Jurkat, Clone E6-1 (cell line): Measurements from ENCODE around the gene CPT1A.

Source experiments
- DNase-seq: peaks from one replicate; pipeline ENCODE4 v3.0.0-alpha.2; 2011; ENCODE audit warnings: low read depth, low spot score
- H3K4me3 ChIP-seq: 2 replicates; pipeline ENCODE4 v1.5.1; 2011; ENCODE audit warnings: mild to moderate bottlenecking, low read length, control low read depth, moderate library complexity

Gene CPT1A

DNA sequence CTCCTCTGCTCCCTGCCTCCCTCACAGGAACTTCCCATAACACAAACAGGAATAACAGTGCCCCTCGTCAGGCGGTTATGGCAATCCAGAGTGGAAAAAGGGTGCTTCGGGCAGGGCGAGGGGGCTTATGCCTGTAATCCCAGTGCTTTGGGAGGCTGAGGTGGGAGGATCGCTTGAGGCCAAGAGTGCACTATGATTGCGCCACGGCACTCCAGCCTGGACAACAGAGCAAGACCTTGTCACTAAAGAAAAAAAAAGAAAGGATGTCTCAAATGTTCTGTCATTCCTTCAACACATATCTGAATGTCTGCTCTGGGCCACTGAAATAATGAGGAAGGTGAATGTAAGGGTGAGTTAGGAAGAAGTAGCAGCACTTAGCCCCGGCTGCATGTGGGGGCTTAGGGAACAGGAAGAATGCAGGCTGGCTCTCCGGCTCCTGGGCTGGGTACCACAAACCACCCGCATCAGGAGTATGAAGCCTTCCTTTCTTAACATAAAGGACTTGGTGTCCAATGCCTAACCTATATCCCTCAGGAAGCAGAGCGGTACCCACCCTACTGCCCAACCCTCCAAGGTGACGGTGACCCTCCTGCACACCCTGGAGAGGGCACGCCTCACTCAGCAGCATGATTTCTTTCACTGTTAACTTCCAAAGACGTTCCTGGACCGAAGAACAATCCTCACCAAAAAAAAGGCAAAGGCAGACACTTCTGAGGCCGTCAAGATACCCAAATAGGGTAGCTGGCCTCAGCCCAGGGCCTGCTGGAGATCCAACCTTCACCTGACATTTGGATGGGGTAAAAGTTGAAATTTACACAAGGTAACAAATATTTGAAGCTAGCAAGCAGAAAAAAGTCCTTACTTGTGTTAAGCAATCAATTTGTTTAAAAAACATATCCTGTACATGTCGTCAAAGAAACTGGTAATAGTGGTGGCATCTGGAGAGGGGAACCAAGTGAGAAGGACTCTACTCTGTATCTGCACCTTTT, 3.8 kb downstream of the CPT1A start:
- no peak for DNase-seq
- peak overlapping the region; percentile 85; the same call in 1 of the 2 replicates for H3K4me3 ChIP-seq

DNA sequence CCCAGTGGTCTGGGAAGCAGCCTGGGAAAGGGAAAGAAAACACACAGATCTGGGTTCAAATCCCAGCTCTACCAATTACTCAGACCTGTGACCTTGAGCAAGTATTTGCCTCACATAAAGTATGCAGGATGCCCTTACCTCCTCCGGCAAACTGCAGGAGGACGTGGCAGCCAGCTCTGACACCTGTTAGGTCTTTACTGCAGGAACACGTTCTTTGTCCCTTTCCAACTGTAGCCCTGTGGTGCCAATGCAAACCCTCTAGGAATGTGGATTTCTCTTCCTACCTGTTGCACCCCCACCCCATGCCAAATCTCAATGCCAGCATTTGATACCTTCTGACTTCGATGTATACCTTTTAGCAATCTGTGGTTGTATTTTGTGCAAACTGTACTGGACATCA, 6.0 kb downstream of the CPT1A start:
- no peak for DNase-seq
- H3K4me3 ChIP-seq, result no peak overlapping the region

GRCh38 chr11:68835328-68835727, 6.4 kb downstream of the CPT1A start:
- DNase-seq, result no peak
- H3K4me3 ChIP-seq, result no peak overlapping the region

DNA sequence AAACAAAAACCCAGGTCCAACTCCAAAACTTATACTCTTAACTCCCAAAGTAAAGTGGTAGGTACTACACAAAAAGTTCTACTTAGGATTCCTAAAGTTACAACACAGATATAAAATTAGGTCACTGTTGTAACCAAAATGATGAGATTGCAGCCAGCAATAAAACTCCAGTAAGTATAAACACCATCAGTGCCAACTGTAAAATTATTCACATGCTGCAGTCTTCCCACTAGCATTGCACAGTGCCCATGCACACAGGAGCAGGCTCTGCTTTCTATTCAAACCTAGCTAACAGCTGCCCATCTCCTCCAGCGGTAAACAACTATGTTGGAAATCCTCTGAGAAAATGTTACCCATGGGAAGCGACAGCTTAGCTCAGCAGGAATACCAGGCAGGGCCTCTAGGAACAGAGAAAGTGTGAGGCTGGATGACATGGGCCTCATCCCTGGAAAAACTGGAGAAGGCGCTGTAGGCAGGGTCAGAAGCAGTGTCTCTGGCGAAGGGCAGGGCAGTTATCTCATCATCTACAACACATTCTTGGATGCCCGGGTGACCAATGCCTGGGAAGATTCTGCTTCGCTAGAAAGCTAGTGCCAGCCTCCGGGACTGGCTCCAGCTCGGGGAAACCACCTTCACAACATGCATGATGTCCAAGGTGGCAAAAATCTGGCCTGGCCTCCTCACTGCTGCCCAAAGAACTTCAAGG, 9.1 kb downstream of the CPT1A start:
- no peak overlapping the region for H3K4me3 ChIP-seq
- DNase-seq, result no peak

- DNase-seq, result no peak
- no peak overlapping the region for H3K4me3 ChIP-seq
Observed at GRCh38 chr11:68831124-68831523, 10.6 kb downstream of the CPT1A start.

DNA sequence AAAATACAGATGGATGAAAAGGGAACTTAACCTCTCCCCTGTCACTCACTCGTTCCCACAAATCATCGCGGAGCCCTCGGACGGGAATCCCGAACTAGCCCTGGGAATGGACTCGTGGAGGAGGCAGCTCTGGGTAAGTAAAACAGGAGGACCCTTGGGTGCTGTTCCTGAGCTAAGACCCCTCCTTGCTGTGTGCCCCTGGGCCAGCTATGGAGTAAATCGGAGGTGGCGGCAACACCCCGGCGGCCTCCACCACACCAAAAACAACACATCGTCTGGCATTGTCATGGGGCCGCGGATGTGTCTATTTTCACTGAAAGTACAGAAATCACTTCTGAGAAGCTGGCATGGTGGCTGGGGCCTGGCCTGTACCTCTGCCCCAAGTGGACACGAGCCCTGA, 12.1 kb downstream of the CPT1A start:
- no peak for DNase-seq

DNA sequence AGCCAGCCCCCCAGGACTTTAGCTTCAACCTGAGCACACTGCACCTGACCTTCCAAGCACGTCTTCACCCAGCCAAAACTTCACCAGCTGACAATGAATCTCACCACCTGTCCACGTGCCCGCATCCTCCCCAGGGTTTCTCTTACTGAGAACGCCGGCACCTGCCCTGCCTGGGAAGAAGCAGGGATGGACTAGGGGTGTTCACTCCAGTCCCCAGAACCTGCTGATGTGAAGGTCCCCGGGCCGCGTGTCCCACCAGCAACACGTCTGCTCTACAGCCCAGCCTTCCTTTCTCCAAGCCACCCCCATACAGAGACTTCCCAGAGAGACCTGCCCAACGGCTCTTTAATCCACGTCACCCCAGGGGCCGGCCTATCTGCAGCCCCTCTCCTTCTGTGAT, 12.8 kb downstream of the CPT1A start:
- no peak for DNase-seq
- H3K4me3 ChIP-seq, result no peak overlapping the region

More for the DNA sequence above, 12.1 kb downstream of the CPT1A start:
- H3K4me3 ChIP-seq, result no peak overlapping the region

GRCh38 chr11:68828155-68828931, 13.4 kb downstream of the CPT1A start:
- no peak for DNase-seq
- no peak overlapping the region for H3K4me3 ChIP-seq

DNA sequence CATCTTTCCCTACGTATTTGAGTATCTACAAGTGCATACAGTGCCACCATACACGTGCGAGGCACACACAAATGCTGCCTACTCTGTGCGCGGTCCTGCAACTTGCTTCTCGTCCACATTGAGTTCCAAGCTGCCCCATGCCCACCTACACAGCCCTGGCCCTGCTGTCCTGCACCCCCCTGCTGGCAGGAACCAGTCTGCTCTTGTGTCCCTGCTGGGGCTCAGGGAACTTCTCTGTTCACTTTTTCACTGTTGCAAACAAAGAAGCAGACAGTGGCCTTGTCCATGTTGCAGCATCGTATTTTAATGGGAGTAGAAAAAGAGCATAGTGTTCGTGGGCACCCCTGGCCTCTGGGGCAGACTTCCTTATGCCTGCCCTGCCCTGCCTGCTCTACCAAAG, 14.0 kb downstream of the CPT1A start:
- DNase-seq, result no peak
- H3K4me3 ChIP-seq, result no peak overlapping the region

DNA sequence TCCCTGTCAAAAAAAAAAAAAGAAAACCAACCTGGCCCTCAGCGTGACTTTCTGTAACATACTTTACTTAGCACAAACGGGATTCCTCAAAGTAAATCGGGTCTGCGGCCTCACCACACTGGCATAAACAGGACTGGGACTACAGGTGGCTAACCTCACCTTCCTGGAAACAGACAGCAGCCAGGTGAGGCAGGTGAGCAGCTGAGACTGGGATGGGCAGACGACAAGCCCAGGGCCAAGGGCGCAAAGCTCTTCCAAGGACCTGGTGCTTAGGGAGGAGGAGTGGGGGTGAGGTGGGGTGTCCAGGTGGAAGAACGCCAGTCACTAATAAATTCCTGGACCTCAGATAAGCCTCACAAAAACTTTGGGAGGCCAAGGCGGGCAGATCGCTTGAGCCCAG, 15.0 kb downstream of the CPT1A start:
- DNase-seq, result no peak
- H3K4me3 ChIP-seq, result no peak overlapping the region

- H3K4me3 ChIP-seq, result no peak overlapping the region
- DNase-seq, result peak; percentile 76
Observed at GRCh38 chr11:68825571-68825970, 16.1 kb downstream of the CPT1A start.

GRCh38 chr11:68822546-68822945, 19.2 kb downstream of the CPT1A start:
- no peak for DNase-seq

DNA sequence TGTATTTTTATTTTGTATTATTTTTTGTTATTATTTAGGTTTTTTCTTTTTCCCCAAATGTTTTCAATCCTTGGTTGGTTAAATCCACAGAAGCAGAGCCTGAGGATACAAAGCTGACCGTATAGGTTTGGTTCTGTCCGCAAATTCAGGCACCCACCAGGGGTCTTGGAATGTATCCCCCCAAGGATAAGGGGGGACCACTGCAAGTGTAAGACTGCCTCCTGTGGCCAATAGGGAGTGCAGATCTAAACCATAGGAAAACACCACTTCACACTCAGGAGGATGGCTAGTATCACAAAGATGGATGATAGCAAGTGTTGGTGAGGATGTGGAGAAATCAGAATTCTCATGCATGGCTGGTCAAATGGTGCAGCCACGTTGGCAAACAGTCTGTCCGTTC, 20.0 kb downstream of the CPT1A start:
- DNase-seq, result no peak
- no peak overlapping the region for H3K4me3 ChIP-seq

More at GRCh38 chr11:68822546-68822945, 19.2 kb downstream of the CPT1A start:
- no peak overlapping the region for H3K4me3 ChIP-seq

DNA sequence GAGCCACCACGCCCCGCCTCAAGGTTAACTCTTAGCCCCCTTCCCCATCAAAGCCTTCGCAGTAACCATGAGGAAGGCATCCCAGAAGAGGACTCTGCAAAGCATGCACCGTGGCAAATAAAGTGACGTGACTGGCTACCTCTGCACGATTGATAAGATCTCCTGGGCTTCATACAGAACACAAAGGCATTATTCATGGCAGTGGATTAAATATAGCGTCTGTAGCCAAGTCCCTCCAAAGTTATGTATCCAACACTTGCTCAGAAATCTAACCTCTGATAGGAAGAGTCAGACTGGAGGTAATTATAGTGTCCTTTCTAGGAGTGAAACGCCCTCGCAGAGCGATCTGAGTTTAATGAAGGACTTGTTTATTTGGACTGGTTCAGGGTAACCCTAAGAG, 22.4 kb downstream of the CPT1A start:
- no peak overlapping the region for H3K4me3 ChIP-seq
- no peak for DNase-seq

- no peak for DNase-seq
- no peak overlapping the region for H3K4me3 ChIP-seq
Observed at GRCh38 chr11:68818181-68818580, 23.5 kb downstream of the CPT1A start.

DNA sequence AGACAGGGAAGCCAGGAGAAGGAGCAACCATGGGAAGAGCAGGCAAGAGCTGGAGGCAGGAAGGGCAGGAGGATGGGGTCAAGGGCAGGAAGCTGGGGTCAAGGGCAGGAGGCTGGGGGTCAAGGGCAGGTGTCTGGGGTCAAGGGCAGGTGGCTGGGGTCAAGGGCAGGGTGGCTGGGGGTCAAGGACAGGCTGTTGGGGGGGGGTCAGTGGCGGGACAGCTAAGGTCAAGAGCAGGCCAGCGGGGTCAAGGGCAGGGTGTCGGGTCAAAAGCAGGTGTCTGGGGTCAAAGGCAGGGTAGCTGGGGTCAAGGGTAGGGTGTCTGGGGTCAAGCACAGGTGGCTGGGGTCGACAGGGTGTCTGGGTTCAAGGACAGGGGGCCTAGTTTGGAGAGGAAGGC, 24.2 kb downstream of the CPT1A start:
- DNase-seq, result no peak
- H3K4me3 ChIP-seq, result no peak overlapping the region

- no peak overlapping the region for H3K4me3 ChIP-seq
- no peak for DNase-seq
Observed at GRCh38 chr11:68816917-68817419, 24.7 kb downstream of the CPT1A start.

DNA sequence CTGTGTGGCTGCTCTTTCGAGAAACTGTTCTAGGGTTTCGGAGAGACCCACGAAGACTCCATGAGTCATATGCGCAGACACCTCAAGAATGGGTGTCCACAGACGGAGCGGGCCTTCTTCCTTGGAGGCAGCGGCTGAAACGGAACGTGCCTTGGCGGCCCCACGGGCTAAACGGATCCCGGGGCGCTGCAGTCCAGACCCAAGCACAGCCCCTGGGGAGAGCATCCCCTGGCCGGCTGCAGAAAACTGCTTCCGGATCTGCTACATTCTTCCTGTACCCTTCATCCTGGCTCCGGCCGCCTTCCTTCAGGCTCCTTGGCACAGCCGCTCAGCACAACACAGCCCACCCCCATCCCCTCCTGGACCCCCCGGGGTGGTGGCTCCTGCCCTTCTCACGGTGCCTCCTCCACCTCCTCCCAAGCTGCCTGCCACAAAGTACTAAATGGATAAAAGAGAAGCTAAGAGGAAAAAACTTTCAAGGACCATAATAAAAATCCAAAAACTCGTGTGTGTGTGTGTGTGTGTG, 25.4 kb downstream of the CPT1A start:
- no peak overlapping the region for H3K4me3 ChIP-seq
- no peak for DNase-seq

GRCh38 chr11:68813773-68814172, 27.9 kb downstream of the CPT1A start:
- DNase-seq, result no peak
- H3K4me3 ChIP-seq, result no peak overlapping the region
